ENCODE measurements around the gene TOB1.

- TF ChIP-seq POLR2A (IDR thresholded peaks at IDR 0.05; ENCODE audit: low read length) (no peak), GATA1 (IDR thresholded peaks at IDR 0.05; ENCODE audit: low read depth, low read length) (no peak)
These were observed 49.1 kb downstream of the TOB1 start for GRCh38 chr17:50816771-50817751.
